Neural cell (in vitro differentiated cells): ENCODE data around the gene ATXN1L. TPM values are rescaled to one million over a fixed set of nuclear protein-coding genes. Genes with fewer than 3 reads are reported as not detected.
"Not testable (repeated sequence)": the region's sequence is repeated elsewhere in the genome, so short reads cannot be mapped to it uniquely, and the experiment has no call there.

ENCODE experiments used
- H2AFZ ChIP-seq: fragments of 200-600, 300-800 bp; sonication (generic), shearing (Covaris generic); 2 replicates; pipeline ENCODE4 v1.6.0; 2014; ENCODE audit warnings: low read depth, mild to moderate bottlenecking, antibody characterized with exemption, low read length, moderate library complexity
- H3F3A ChIP-seq: fragments of 200-600 bp; shearing (Covaris generic); 2 replicates; pipeline ENCODE4 v1.6.1; 2016; ENCODE audit warnings: mild to moderate bottlenecking, moderate library complexity, mixed read lengths, antibody characterized with exemption, low read length; ENCODE audit not compliant: insufficient read depth, poor library complexity, severe bottlenecking
- H3K27ac ChIP-seq: fragments of 200-600, 300-800 bp; sonication (generic), shearing (Covaris generic); 2 replicates; pipeline ENCODE4 v1.5.1; 2014; ENCODE audit warnings: mild to moderate bottlenecking, low read length, moderate library complexity
- H3K27me3 ChIP-seq: fragments of 300-800, 200-600 bp; sonication (generic), shearing (Covaris generic); 2 replicates; pipeline ENCODE4 v1.6.0; 2014; ENCODE audit warnings: mild to moderate bottlenecking, low read depth, low read length, moderate library complexity; ENCODE audit not compliant: insufficient read depth
- H3K36me3 ChIP-seq: fragments of 300-800, 200-600 bp; sonication (generic), shearing (Covaris generic); 2 replicates; pipeline ENCODE4 v1.5.1; 2014; ENCODE audit warnings: mild to moderate bottlenecking, antibody characterized with exemption, low read length, moderate library complexity; ENCODE audit not compliant: insufficient read depth
- H3K4me2 ChIP-seq: fragments of 300-800, 200-600 bp; sonication (generic), shearing (Covaris generic); 2 replicates; pipeline ENCODE4 v1.6.0; 2014; ENCODE audit warnings: mild to moderate bottlenecking, low read length
- H3K4me3 ChIP-seq: fragments of 300-800, 200-600 bp; sonication (generic), shearing (Covaris generic); 2 replicates; pipeline ENCODE4 v1.5.1; 2014; ENCODE audit warnings: mild to moderate bottlenecking, low read length, moderate library complexity
- H3K79me2 ChIP-seq: fragments of 200-600 bp; shearing (Covaris generic); replicated peaks from 2 replicates; pipeline ENCODE4 v1.6.0; 2014; ENCODE audit warnings: mild to moderate bottlenecking, low read length, moderate library complexity; ENCODE audit not compliant: insufficient read depth
- H3K9ac ChIP-seq: fragments of 300-800, 200-600 bp; sonication (generic), shearing (Covaris generic); 2 replicates; pipeline ENCODE4 v1.6.1; 2016; ENCODE audit warnings: mild to moderate bottlenecking, low read length, mixed read lengths
- H3K9me2 ChIP-seq: fragments of 200-600 bp; shearing (Covaris generic); 2 replicates; pipeline ENCODE4 v1.6.1; 2016; ENCODE audit warnings: mild to moderate bottlenecking, low read length, mixed read lengths; ENCODE audit not compliant: insufficient read depth
- H3K9me3 ChIP-seq: fragments of 200-600, 300-800 bp; sonication (generic), shearing (Covaris generic); 2 replicates; pipeline ENCODE4 v1.6.1; 2016; ENCODE audit warnings: mild to moderate bottlenecking, mixed run types, low read length, moderate library complexity, mixed read lengths
- H4K20me1 ChIP-seq: fragments of 200-600 bp; shearing (Covaris generic); 2 replicates; pipeline ENCODE4 v1.6.1; 2016; ENCODE audit warnings: mild to moderate bottlenecking, mixed run types; ENCODE audit not compliant: insufficient read depth
- EP300 ChIP-seq: fragments of 450-650 bp; conservative IDR thresholded peaks from 2 replicates; pipeline ENCODE4 v1.6.1; 2014; ENCODE audit warnings: antibody characterized with exemption, mild to moderate bottlenecking, moderate library complexity; ENCODE audit not compliant: poor library complexity, severe bottlenecking
- EZH2 ChIP-seq: fragments of 200-600, 300-800 bp; shearing (Covaris generic), sonication (generic); IDR thresholded peaks from 2 replicates; pipeline ENCODE4 v1.6.1; 2014; ENCODE audit warnings: antibody characterized with exemption, low read length, borderline replicate concordance, mild to moderate bottlenecking; ENCODE audit not compliant: insufficient read depth, poor library complexity, severe bottlenecking
- MXI1 ChIP-seq: fragments of 450-650 bp; conservative IDR thresholded peaks from 2 replicates; pipeline ENCODE4 v1.6.1; 2014; ENCODE audit warnings: antibody characterized with exemption, mild to moderate bottlenecking; ENCODE audit not compliant: poor library complexity, severe bottlenecking
- POLR2AphosphoS5 ChIP-seq: IDR thresholded peaks from 2 replicates; pipeline ENCODE4 v1.6.1; 2012
- RAD21 ChIP-seq: fragments of 450-650 bp; conservative IDR thresholded peaks from 2 replicates; pipeline ENCODE4 v1.6.1; 2014; ENCODE audit warnings: antibody characterized with exemption, mild to moderate bottlenecking, moderate library complexity
- SMC3 ChIP-seq: fragments of 450-650 bp; conservative IDR thresholded peaks from 2 replicates; pipeline ENCODE4 v1.6.1; 2014; ENCODE audit warnings: antibody characterized with exemption, mild to moderate bottlenecking, moderate library complexity; ENCODE audit not compliant: poor library complexity
- TAF1 ChIP-seq: IDR thresholded peaks from 2 replicates; pipeline ENCODE4 v1.6.1; 2012; ENCODE audit warnings: low read depth
- polyA plus RNA-seq: library from polyadenylated mRNA; depleted of rRNA; stranded (reverse); fragments of >200 nt; gene quantifications from 2 replicates; pipeline ENCODE4 v1.2.3, GENCODE V29; 2014
- TF ChIP-seq, protein P1 (sequence below): fragments of 450-650 bp; IDR thresholded peaks from 2 replicates; pipeline ENCODE4 v1.5.1; 2014; ENCODE audit warnings: antibody characterized with exemption, mild to moderate bottlenecking, moderate library complexity; ENCODE audit not compliant: poor library complexity, severe bottlenecking
- TF ChIP-seq, protein P2 (sequence below): IDR thresholded peaks from 2 replicates; pipeline ENCODE4 v1.6.1; 2012; ENCODE audit warnings: borderline replicate concordance

ATXN1L gene
- polyA plus RNA-seq, 1 donor from 2014 or later, result 9.5 TPM

DNA sequence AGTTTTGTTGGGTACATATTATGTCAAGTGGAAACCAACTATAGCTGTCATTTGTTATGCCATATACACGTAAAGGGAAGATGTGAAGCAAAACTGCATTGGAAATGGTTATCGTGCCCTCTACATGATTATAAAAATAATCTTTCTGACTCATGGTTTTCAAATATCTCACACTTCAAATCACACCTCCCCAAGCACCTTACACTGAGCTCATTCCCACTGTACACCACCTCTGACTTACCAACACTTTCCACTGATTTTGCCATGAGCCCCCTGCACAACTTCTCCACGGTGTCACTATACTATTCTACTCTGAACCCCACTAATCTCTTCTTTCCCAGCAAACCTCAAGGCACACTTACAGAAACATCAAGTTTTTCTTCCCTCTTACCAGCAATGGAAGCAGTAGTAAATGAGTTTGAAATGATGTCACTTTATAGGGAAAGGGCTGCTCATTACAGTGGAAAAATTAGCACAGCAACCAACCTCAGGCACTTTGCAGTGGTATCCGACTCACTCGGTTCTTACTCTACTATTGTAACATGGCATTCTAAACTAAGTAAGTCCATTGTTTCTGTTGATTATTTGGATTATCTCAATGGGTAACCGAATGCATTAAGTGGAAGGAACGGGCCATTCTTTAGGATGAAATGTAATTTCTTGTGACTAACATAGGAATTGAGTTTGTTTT is 19.5 kb downstream of the ATXN1L start:
- Histone ChIP-seq H2AFZ (no peak overlapping the region), H3K4me2 (no peak overlapping the region), H3K4me3 (no peak overlapping the region), H3K79me2 (peaks cover 15% of the 10 kb centered on the region), H4K20me1 (peaks cover 3% of the 10 kb centered on the region), H3K36me3 (no peaks in the 10 kb centered on the region), H3K27ac (no peak overlapping the region), H3K9ac (no peak overlapping the region), H3K9me3 (no peaks in the 10 kb centered on the region), H3F3A (no peaks in the 10 kb centered on the region), H3K27me3 (no peaks in the 10 kb centered on the region), H3K9me2 (no peaks in the 10 kb centered on the region)
- TF ChIP-seq EP300, result no peak
- TF ChIP-seq POLR2AphosphoS5, result no peak
- no peak for TF ChIP-seq EZH2
- TF ChIP-seq RAD21, result no peak
- TF ChIP-seq, protein P1, sequence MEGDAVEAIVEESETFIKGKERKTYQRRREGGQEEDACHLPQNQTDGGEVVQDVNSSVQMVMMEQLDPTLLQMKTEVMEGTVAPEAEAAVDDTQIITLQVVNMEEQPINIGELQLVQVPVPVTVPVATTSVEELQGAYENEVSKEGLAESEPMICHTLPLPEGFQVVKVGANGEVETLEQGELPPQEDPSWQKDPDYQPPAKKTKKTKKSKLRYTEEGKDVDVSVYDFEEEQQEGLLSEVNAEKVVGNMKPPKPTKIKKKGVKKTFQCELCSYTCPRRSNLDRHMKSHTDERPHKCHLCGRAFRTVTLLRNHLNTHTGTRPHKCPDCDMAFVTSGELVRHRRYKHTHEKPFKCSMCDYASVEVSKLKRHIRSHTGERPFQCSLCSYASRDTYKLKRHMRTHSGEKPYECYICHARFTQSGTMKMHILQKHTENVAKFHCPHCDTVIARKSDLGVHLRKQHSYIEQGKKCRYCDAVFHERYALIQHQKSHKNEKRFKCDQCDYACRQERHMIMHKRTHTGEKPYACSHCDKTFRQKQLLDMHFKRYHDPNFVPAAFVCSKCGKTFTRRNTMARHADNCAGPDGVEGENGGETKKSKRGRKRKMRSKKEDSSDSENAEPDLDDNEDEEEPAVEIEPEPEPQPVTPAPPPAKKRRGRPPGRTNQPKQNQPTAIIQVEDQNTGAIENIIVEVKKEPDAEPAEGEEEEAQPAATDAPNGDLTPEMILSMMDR, result no peak
- TF ChIP-seq SMC3, result no peak
- TF ChIP-seq, protein P2, sequence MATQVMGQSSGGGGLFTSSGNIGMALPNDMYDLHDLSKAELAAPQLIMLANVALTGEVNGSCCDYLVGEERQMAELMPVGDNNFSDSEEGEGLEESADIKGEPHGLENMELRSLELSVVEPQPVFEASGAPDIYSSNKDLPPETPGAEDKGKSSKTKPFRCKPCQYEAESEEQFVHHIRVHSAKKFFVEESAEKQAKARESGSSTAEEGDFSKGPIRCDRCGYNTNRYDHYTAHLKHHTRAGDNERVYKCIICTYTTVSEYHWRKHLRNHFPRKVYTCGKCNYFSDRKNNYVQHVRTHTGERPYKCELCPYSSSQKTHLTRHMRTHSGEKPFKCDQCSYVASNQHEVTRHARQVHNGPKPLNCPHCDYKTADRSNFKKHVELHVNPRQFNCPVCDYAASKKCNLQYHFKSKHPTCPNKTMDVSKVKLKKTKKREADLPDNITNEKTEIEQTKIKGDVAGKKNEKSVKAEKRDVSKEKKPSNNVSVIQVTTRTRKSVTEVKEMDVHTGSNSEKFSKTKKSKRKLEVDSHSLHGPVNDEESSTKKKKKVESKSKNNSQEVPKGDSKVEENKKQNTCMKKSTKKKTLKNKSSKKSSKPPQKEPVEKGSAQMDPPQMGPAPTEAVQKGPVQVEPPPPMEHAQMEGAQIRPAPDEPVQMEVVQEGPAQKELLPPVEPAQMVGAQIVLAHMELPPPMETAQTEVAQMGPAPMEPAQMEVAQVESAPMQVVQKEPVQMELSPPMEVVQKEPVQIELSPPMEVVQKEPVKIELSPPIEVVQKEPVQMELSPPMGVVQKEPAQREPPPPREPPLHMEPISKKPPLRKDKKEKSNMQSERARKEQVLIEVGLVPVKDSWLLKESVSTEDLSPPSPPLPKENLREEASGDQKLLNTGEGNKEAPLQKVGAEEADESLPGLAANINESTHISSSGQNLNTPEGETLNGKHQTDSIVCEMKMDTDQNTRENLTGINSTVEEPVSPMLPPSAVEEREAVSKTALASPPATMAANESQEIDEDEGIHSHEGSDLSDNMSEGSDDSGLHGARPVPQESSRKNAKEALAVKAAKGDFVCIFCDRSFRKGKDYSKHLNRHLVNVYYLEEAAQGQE, result no peak
- TF ChIP-seq TAF1, result no peak
- TF ChIP-seq MXI1, result no peak

DNA sequence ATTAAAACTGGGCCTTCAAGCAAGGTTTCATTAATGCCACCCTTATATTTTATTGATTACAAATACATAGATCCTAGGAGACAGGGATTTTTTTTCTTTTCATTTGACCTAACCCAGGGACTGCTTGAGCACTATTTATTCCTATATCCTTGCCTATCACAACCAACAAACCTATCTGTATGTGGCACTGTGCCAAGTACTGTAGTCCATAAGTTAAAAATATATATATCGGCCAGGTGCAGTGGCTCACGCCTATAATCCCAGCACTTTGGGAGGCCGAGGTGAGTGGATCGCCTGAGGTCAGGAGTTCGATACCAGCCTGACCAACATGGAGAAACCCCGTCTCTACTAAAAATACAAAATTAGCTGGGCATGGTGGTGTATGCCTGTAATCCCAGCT is 21.4 kb downstream of the ATXN1L start:
- not testable (repeated sequence) for H3K36me3 ChIP-seq, H3K4me3 ChIP-seq, H3K9me3 ChIP-seq, H3F3A ChIP-seq, H3K27me3 ChIP-seq, H4K20me1 ChIP-seq, H3K27ac ChIP-seq, H2AFZ ChIP-seq, H3K9me2 ChIP-seq, H3K9ac ChIP-seq, H3K4me2 ChIP-seq
- peaks cover 21% of the 10 kb centered on the region for H3K79me2 ChIP-seq

DNA sequence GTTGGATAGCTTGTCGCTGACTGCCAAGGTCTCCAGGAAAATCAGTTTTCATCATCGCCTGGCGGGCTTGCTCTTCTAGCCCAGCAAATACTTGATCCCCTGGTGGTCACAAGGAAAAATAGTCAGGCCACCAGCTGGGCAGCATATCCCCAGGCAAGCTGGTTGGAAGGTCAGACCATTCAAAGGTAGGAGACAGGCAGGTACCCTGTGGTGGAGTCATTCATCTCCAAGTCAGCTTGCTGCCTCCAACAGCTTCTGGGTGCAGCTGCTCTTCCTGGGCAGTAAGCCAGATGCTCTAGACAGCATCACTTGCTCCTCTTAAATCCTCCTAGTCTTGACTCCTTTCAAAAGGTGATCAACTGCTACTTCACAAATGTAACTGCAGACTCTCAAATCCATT is 22.2 kb downstream of the ATXN1L start:
- H3K4me2 ChIP-seq, result no peak overlapping the region
- no peaks in the 10 kb centered on the region for H3K27me3 ChIP-seq
- H3K27ac ChIP-seq, result no peak overlapping the region
- no peak overlapping the region for H3K9ac ChIP-seq
- H3K79me2 ChIP-seq, result peaks cover 21% of the 10 kb centered on the region
- no peaks in the 10 kb centered on the region for H3K9me2 ChIP-seq
- no peaks in the 10 kb centered on the region for H3K36me3 ChIP-seq
- no peak overlapping the region for H2AFZ ChIP-seq
- no peaks in the 10 kb centered on the region for H3K9me3 ChIP-seq
- H3K4me3 ChIP-seq, result no peak overlapping the region
- TF ChIP-seq, protein P1, result no peak
- TF ChIP-seq POLR2AphosphoS5 (no peak), SMC3 (no peak), EP300 (no peak), MXI1 (no peak), EZH2 (no peak), TAF1 (no peak), RAD21 (no peak)
- TF ChIP-seq, protein P2, result no peak
- H3F3A ChIP-seq, result no peaks in the 10 kb centered on the region
- peaks cover 3% of the 10 kb centered on the region for H4K20me1 ChIP-seq
